ENCODE data around the gene ELF1. TPM values are rescaled to one million over a fixed set of nuclear protein-coding genes. Genes with fewer than 3 reads are reported as not detected.

ELF1 gene
- polyA plus RNA-seq, 1 of the 3 experiments (the other 2 are of a cell fraction), result 11.1 TPM

GRCh38 chr13:40970803-40971202 lies 48.3 kb downstream of the ELF1 start:
- no peaks in the 10 kb centered on the region for H3K36me3 ChIP-seq (replicated peaks in 1 of 2; ENCODE audit: control insufficient read depth in 1 of 2, insufficient read depth in 2 of 2, low read length in 1 of 2)
- H3F3A ChIP-seq (replicated peaks; ENCODE audit: insufficient read depth), result no peaks in the 10 kb centered on the region
- H2AFZ ChIP-seq (ENCODE audit: low read depth), result no peak overlapping the region
- no peaks in the 10 kb centered on the region for H3K27me3 ChIP-seq (ENCODE audit: insufficient read depth)
- no peaks in the 10 kb centered on the region for H3K9me3 ChIP-seq
- ChIA-PET CTCF (interaction anchor here (0.6 to 0.9 kb wide), 3 partner anchors 21 to 49 kb away, joined by 3 read pairs; no protein-coding TSS in a partner anchor), POLR2A (no interaction called here)
- peaks cover 3 to 6% of the 10 kb centered on the region in 2 experiments; a peak in 3 of 4 replicates for H3K4me1 ChIP-seq (ENCODE audit: control insufficient read depth in 1 of 2, insufficient read depth in 2 of 2, low read depth in 1 of 2, low read length in 1 of 2)
- no peak overlapping the region for H3K27ac ChIP-seq (ENCODE audit: low read depth in 2 of 2, low read length in 1 of 2)
- 97% methylated on average over 4 of the region's 4 CpGs for WGBS (ENCODE audit: low lambda C conversion rate)
- H3K9ac ChIP-seq, result no peak overlapping the region
- no peak for TF ChIP-seq RFX5 (IDR thresholded peaks at IDR 0.05; ENCODE audit: low read length)
- TF ChIP-seq JUND (IDR thresholded peaks at IDR 0.05), result no peak
- TF ChIP-seq RCOR1 (IDR thresholded peaks at IDR 0.05; ENCODE audit: low read length), result no peak
- TF ChIP-seq IRF3 (IDR thresholded peaks at IDR 0.05; ENCODE audit: low read depth, low read length), result no peak
- TF ChIP-seq, protein P1, sequence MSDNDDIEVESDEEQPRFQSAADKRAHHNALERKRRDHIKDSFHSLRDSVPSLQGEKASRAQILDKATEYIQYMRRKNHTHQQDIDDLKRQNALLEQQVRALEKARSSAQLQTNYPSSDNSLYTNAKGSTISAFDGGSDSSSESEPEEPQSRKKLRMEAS (IDR thresholded peaks at IDR 0.05; ENCODE audit: low read depth), result no peak
- no peak for TF ChIP-seq RXRA (IDR thresholded peaks at IDR 0.05; ENCODE audit: borderline replicate concordance, low read depth)
- TF ChIP-seq, protein P2, sequence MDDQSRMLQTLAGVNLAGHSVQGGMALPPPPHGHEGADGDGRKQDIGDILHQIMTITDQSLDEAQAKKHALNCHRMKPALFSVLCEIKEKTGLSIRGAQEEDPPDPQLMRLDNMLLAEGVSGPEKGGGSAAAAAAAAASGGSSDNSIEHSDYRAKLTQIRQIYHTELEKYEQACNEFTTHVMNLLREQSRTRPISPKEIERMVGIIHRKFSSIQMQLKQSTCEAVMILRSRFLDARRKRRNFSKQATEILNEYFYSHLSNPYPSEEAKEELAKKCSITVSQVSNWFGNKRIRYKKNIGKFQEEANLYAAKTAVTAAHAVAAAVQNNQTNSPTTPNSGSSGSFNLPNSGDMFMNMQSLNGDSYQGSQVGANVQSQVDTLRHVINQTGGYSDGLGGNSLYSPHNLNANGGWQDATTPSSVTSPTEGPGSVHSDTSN (IDR thresholded peaks at IDR 0.05), result no peak
- TF ChIP-seq GABPA (IDR thresholded peaks at IDR 0.05; ENCODE audit: low read depth), result no peak
- no peak for TF ChIP-seq TEAD4 (IDR thresholded peaks at IDR 0.05; ENCODE audit: borderline replicate concordance, insufficient read depth)
- no peak for TF ChIP-seq EZH2phosphoT487 (IDR thresholded peaks at IDR 0.05; ENCODE audit: borderline replicate concordance, low read depth)
- TF ChIP-seq MXI1 (IDR thresholded peaks at IDR 0.05; ENCODE audit: low read depth, low read length), result no peak
- TF ChIP-seq ELF1 (IDR thresholded peaks at IDR 0.05), result no peak
- no peak for TF ChIP-seq SMC3 (IDR thresholded peaks at IDR 0.05; ENCODE audit: low read depth, low read length)
- TF ChIP-seq CHD2 (IDR thresholded peaks at IDR 0.05; ENCODE audit: low read length, partially characterized antibody), result no peak
- no peak for TF ChIP-seq FOXJ3 (CRISPR knock-in tag; IDR thresholded peaks at IDR 0.05)
- TF ChIP-seq, protein P3, sequence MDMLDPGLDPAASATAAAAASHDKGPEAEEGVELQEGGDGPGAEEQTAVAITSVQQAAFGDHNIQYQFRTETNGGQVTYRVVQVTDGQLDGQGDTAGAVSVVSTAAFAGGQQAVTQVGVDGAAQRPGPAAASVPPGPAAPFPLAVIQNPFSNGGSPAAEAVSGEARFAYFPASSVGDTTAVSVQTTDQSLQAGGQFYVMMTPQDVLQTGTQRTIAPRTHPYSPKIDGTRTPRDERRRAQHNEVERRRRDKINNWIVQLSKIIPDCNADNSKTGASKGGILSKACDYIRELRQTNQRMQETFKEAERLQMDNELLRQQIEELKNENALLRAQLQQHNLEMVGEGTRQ (IDR thresholded peaks at IDR 0.05; ENCODE audit: borderline replicate concordance, low read depth, low read length), result no peak
- TF ChIP-seq EP300 (IDR thresholded peaks at IDR 0.05; ENCODE audit: borderline replicate concordance in 1 of 2, low read depth in 1 of 2, low read length in 1 of 2), result no peak
- TF ChIP-seq SIN3A (IDR thresholded peaks at IDR 0.05; ENCODE audit: borderline replicate concordance, low read depth, low read length), result no peak
- no peak for TF ChIP-seq FOXM1 (IDR thresholded peaks at IDR 0.05; ENCODE audit: low read depth)
- TF ChIP-seq YY1 (IDR thresholded peaks at IDR 0.05; ENCODE audit: low read depth), result no peak
- peaks cover 13% of the 10 kb centered on the region for H4K20me1 ChIP-seq (ENCODE audit: insufficient read depth)
- DNase-seq, result no peak
- no peak overlapping the region for H3K4me2 ChIP-seq
- H3K79me2 ChIP-seq (ENCODE audit: insufficient read depth), result peaks cover 46% of the 10 kb centered on the region
- H3K4me3 ChIP-seq (ENCODE audit: low read depth in 2 of 2, low read length in 1 of 2), result no peak overlapping the region
- H3K9me2 ChIP-seq, result no peaks in the 10 kb centered on the region

All from SK-N-SH (cell line).